ENCODE data around the gene AGPAT4. TPM values are rescaled to one million over a fixed set of nuclear protein-coding genes. Genes with fewer than 3 reads are reported as not detected.

The AGPAT4 gene
- total RNA-seq, 1 experiment from 2014 or later = 15.5 TPM

DNA sequence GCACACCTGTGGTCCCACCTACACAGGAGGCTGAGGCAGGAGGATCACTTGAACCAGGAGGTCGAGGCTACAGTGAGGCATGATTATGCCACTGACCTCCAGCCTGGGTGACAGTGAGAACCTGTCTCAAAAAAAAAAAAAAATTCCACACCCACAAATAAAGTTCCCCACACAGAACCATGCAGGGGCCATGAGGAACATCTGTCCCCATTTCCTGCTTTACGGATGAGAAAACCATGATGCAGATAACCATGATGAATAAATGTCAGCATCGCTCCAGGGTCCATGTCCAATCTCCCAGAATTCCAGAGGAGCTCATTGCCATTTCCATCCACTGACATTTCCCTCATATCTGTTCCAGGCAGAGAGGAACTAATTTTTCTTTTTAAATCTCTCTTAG lies 16.9 kb upstream of the AGPAT4 start:
- ChIA-PET CTCF (no interaction called here), RAD21 (ENCODE audit: low non-redundant PET in 1 of 2, low total read pairs in 2 of 2, uncharacterized antibody in 2 of 2, unreplicated experiment in 2 of 2) (no interaction called here), POLR2A (no interaction called here)
- Histone ChIP-seq H3K9ac (ENCODE audit: low read length) (no peak overlapping the region), H3K9me2 (ENCODE audit: insufficient read depth) (no peaks in the 10 kb centered on the region), H3K36me3 (ENCODE audit: control insufficient read depth in 1 of 2, insufficient read depth in 2 of 2, low read length in 2 of 2) (no peaks in the 10 kb centered on the region), H3K27me3 (ENCODE audit: insufficient read depth, low read length) (no peaks in the 10 kb centered on the region), H4K20me1 (ENCODE audit: insufficient read depth) (no peaks in the 10 kb centered on the region), H3K4me1 (ENCODE audit: control insufficient read depth in 1 of 2, insufficient read depth in 2 of 2, low read length in 2 of 2) (no peaks in the 10 kb centered on the region), H2AFZ (ENCODE audit: low read depth, low read length, poor library complexity, severe bottlenecking) (no peak overlapping the region), H3K4me3 (replicated peaks in 1 of 2; ENCODE audit: low read depth in 1 of 2, low read length in 2 of 2) (no peak overlapping the region), H3K79me2 (ENCODE audit: insufficient read depth, low read length) (no peaks in the 10 kb centered on the region), H3K4me2 (ENCODE audit: low read length) (no peak overlapping the region), H3K9me3 (ENCODE audit: control insufficient read depth in 1 of 2, insufficient read depth in 1 of 2, low read depth in 1 of 2, low read length in 2 of 2) (no peaks in the 10 kb centered on the region), H3K27ac (ENCODE audit: low read depth, low read length) (no peak overlapping the region)
- BruUV-seq (replicated peaks) = no TSS peak
- intact Hi-C loops (cut with micrococcal nuclease) = no loop called here
- no peak for TF ChIP-seq SRF (IDR thresholded peaks at IDR 0.05; ENCODE audit: low read depth)
- ATAC-seq = no peak
- no peak for DNase-seq (ENCODE audit: low read depth, low spot score)

DNA sequence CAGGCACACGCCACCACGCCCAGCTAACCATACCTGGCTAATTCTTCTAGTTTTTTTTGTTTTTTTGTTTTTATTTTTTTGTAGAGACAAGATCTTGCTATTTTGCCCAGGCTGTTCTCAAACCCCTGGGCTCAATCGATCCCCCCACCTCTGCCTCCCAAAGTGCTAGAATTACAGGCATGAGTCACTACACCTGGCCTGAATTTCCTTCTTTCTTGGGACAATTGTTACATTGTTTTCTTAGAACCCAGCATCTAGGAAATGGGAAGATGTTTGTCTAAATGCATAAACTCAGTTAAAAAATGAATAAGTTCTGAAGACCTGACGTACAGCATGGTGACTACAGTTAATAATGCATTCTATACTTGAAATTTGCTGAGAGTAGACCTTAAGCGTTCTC lies 10.8 kb upstream of the AGPAT4 start:
- Histone ChIP-seq H3K9me2 (ENCODE audit: insufficient read depth) (no peaks in the 10 kb centered on the region), H4K20me1 (ENCODE audit: insufficient read depth) (no peaks in the 10 kb centered on the region), H3K79me2 (ENCODE audit: insufficient read depth, low read length) (no peaks in the 10 kb centered on the region), H3K27me3 (ENCODE audit: insufficient read depth, low read length) (no peaks in the 10 kb centered on the region), H3K4me1 (ENCODE audit: control insufficient read depth in 1 of 2, insufficient read depth in 2 of 2, low read length in 2 of 2) (peaks cover 0 to 22% of the 10 kb centered on the region in 2 experiments; a peak in 3 of 4 replicates), H3K4me2 (ENCODE audit: low read length) (peak overlapping the region; percentile 51), H3K9ac (ENCODE audit: low read length) (peak overlapping the region; percentile 13; the same call in 1 of the 2 replicates), H2AFZ (ENCODE audit: low read depth, low read length, poor library complexity, severe bottlenecking) (peak overlapping the region; percentile 75), H3K9me3 (ENCODE audit: control insufficient read depth in 1 of 2, insufficient read depth in 1 of 2, low read depth in 1 of 2, low read length in 2 of 2) (no peaks in the 10 kb centered on the region), H3K27ac (ENCODE audit: low read depth, low read length) (no peak overlapping the region), H3K36me3 (ENCODE audit: control insufficient read depth in 1 of 2, insufficient read depth in 2 of 2, low read length in 2 of 2) (no peaks in the 10 kb centered on the region), H3K4me3 (replicated peaks in 1 of 2; ENCODE audit: low read depth in 1 of 2, low read length in 2 of 2) (no peak overlapping the region)
- peak; percentile 48 for DNase-seq (ENCODE audit: low read depth, low spot score)
- RAD21 ChIA-PET (ENCODE audit: low non-redundant PET in 1 of 2, low total read pairs in 2 of 2, uncharacterized antibody in 2 of 2, unreplicated experiment in 2 of 2) = no interaction called here
- CTCF ChIA-PET = interaction anchor here (1.3 kb wide), 1 partner anchor 86 kb away, joined by 4 read pairs; no protein-coding TSS in a partner anchor
- TF ChIP-seq CBX3 (IDR thresholded peaks at IDR 0.05; ENCODE audit: low read depth) = peak; percentile 73
- TF ChIP-seq FOSL1 (IDR thresholded peaks at IDR 0.05; ENCODE audit: low read depth) = peak; percentile 79
- TF ChIP-seq JUND (IDR thresholded peaks at IDR 0.05) = peak; percentile 77
- TF ChIP-seq EZH2 (IDR thresholded peaks at IDR 0.05) = no peak
- TF ChIP-seq, protein P1, sequence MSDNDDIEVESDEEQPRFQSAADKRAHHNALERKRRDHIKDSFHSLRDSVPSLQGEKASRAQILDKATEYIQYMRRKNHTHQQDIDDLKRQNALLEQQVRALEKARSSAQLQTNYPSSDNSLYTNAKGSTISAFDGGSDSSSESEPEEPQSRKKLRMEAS (IDR thresholded peaks at IDR 0.05) = peak; percentile 35; the same call in 1 of the 2 replicates
- peak; percentile 71 for TF ChIP-seq SP1 (IDR thresholded peaks at IDR 0.05; ENCODE audit: low read depth)
- TF ChIP-seq, protein P2, sequence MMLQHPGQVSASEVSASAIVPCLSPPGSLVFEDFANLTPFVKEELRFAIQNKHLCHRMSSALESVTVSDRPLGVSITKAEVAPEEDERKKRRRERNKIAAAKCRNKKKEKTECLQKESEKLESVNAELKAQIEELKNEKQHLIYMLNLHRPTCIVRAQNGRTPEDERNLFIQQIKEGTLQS (IDR thresholded peaks at IDR 0.05) = no peak
- TF ChIP-seq RAD21 (IDR thresholded peaks at IDR 0.05; ENCODE audit: low read depth) = peak; percentile 3; the same call in 1 of the 2 replicates
- POLR2A ChIA-PET = interaction anchor here (1.6 kb wide), 1 partner anchor 11 kb away, joined by 7 read pairs; the partner anchor contains the start of gene AGPAT4
- no TSS peak for BruUV-seq (replicated peaks)
- peak; percentile 75 for ATAC-seq
- intact Hi-C loops (cut with micrococcal nuclease) = no loop called here

All from HCT116 (cell line).